PC-3 (cell line): ENCODE data around the gene CD80.

Source experiments
- CTCF ChIP-seq: fragments of 300-600 bp; sonication (generic); conservative IDR thresholded peaks from 2 replicates; pipeline ENCODE4 v1.5.1; 2017; ENCODE audit warnings: antibody characterized with exemption, low read depth, mild to moderate bottlenecking, low read length
- EZH2 ChIP-seq: fragments of 300-600 bp; sonication (generic); IDR thresholded peaks from one replicate; pipeline ENCODE4 v1.6.1; 2017; ENCODE audit warnings: antibody characterized with exemption, mild to moderate bottlenecking, low read length; ENCODE audit not compliant: unreplicated experiment

- TF ChIP-seq CTCF (no peak), EZH2 (no peak)
Measured at GRCh38 chr3:119510690-119511089, 48.7 kb downstream of the CD80 start.
